A673 (cell line): ENCODE data around the gene WDR5B.

Source experiments
- EZH2 ChIP-seq: fragments of 200-600 bp; sonication (generic); IDR thresholded peaks from 2 replicates; pipeline ENCODE4 v1.6.1; 2017; ENCODE audit warnings: borderline replicate concordance, low read depth, mild to moderate bottlenecking, mixed read lengths, antibody characterized with exemption, low read length; ENCODE audit not compliant: poor library complexity, severe bottlenecking
- TF ChIP-seq, protein P1 (sequence below): fragments of 300-800, 200-600 bp; sonication (generic); conservative IDR thresholded peaks from 2 replicates; pipeline ENCODE4 v1.5.1; 2017; ENCODE audit warnings: low read depth, mild to moderate bottlenecking, antibody characterized with exemption, low read length, moderate library complexity, mixed read lengths

DNA sequence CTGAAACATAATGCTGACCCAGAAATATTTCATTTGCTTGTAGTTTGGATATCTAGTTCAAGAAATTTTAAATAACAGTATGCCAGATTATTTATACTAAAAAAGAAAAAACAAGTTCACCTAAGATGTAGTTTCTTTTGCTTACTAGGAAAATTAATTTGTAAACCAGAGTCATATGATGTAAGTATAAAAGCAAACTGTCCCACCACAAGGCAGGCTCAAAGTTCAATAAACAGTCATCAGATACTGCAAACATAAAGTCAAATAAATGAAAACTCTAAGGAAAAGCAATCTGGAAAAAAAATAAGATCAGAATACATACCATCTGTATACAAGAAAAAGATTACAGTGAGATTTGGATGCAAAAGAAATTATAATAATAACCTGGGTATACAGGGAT is 40.2 kb upstream of the WDR5B start:
- TF ChIP-seq, protein P1, sequence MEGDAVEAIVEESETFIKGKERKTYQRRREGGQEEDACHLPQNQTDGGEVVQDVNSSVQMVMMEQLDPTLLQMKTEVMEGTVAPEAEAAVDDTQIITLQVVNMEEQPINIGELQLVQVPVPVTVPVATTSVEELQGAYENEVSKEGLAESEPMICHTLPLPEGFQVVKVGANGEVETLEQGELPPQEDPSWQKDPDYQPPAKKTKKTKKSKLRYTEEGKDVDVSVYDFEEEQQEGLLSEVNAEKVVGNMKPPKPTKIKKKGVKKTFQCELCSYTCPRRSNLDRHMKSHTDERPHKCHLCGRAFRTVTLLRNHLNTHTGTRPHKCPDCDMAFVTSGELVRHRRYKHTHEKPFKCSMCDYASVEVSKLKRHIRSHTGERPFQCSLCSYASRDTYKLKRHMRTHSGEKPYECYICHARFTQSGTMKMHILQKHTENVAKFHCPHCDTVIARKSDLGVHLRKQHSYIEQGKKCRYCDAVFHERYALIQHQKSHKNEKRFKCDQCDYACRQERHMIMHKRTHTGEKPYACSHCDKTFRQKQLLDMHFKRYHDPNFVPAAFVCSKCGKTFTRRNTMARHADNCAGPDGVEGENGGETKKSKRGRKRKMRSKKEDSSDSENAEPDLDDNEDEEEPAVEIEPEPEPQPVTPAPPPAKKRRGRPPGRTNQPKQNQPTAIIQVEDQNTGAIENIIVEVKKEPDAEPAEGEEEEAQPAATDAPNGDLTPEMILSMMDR, result no peak
- no peak for TF ChIP-seq EZH2
